Medulla oblongata (tissue), 1 donor: ENCODE measurements around the gene CCNQ.

ENCODE experiments used
- DNase-seq: peaks from one replicate; pipeline ENCODE4 v3.0.0-alpha.2; 2015; ENCODE audit errors: extremely low spot score

CCNQ gene

GRCh38 chrX:153637121-153638040, 38.4 kb upstream of the CCNQ start:
- DNase-seq, result no peak

GRCh38 chrX:153636716-153637115, 37.8 kb upstream of the CCNQ start:
- DNase-seq, result no peak

GRCh38 chrX:153635788-153636668, 37.1 kb upstream of the CCNQ start:
- no peak for DNase-seq

- DNase-seq, result no peak
These were observed 36.4 kb upstream of the CCNQ start for GRCh38 chrX:153635388-153635787.

- no peak for DNase-seq
These were observed 35.9 kb upstream of the CCNQ start for GRCh38 chrX:153634832-153635231.

- DNase-seq, result no peak
These were observed 35.3 kb upstream of the CCNQ start for GRCh38 chrX:153634236-153634635.

- DNase-seq, result no peak
These were observed 34.8 kb upstream of the CCNQ start for GRCh38 chrX:153633607-153634180.

GRCh38 chrX:153633048-153633447, 34.1 kb upstream of the CCNQ start:
- no peak for DNase-seq

GRCh38 chrX:153632595-153632946, 33.6 kb upstream of the CCNQ start:
- no peak for DNase-seq

- no peak for DNase-seq
These were observed 33.1 kb upstream of the CCNQ start for GRCh38 chrX:153631907-153632594.

- DNase-seq, result no peak
These were observed 32.4 kb upstream of the CCNQ start for GRCh38 chrX:153631346-153631745.

- no peak for DNase-seq
These were observed 29.7 kb upstream of the CCNQ start for GRCh38 chrX:153628665-153629064.

GRCh38 chrX:153628129-153628528, 29.2 kb upstream of the CCNQ start:
- DNase-seq, result no peak

GRCh38 chrX:153627675-153628111, 28.8 kb upstream of the CCNQ start:
- peak; percentile 8 for DNase-seq

- no peak for DNase-seq
These were observed 28.1 kb upstream of the CCNQ start for GRCh38 chrX:153626863-153627674.

GRCh38 chrX:153626025-153626633, 27.2 kb upstream of the CCNQ start:
- no peak for DNase-seq

- no peak for DNase-seq
These were observed 26.5 kb upstream of the CCNQ start for GRCh38 chrX:153625271-153626024.

- no peak for DNase-seq
These were observed 25.5 kb upstream of the CCNQ start for GRCh38 chrX:153624196-153625091.
